Brain microvascular endothelial cell (primary cell): ENCODE data around the gene TTLL3.
"Not testable (repeated sequence)": the region's sequence is repeated elsewhere in the genome, so short reads cannot be mapped to it uniquely, and the experiment has no call there.

Experiments
- DNase-seq: peaks from one replicate; pipeline ENCODE4 v3.0.0-alpha.2; 2020
- H3K27ac ChIP-seq: fragments of 250-450 bp; sonication (Bioruptor Pico); 2 replicates; pipeline ENCODE4 v1.5.1; 2020; ENCODE audit warnings: mild to moderate bottlenecking, moderate library complexity
- H3K27me3 ChIP-seq: fragments of 250-450 bp; sonication (Bioruptor Pico); replicated peaks from 2 replicates; pipeline ENCODE4 v1.5.1; 2020; ENCODE audit warnings: mild to moderate bottlenecking
- H3K36me3 ChIP-seq: fragments of 250-450 bp; sonication (Bioruptor Pico); replicated peaks from 2 replicates; pipeline ENCODE4 v1.5.1; 2020; ENCODE audit warnings: mild to moderate bottlenecking
- H3K4me3 ChIP-seq: 2 replicates; pipeline ENCODE4 v1.5.1; 2011; ENCODE audit warnings: low read depth, mild to moderate bottlenecking, control low read depth, low read length, moderate library complexity
- CTCF ChIP-seq: IDR thresholded peaks from 2 replicates; pipeline ENCODE4 v1.5.1; 2011; ENCODE audit warnings: low read depth, mild to moderate bottlenecking, moderate library complexity, low read length, control low read depth, inconsistent platforms; ENCODE audit errors: missing control alignments
- in situ Hi-C: cut with HindIII; loops from 2 replicates; pipeline ENCODE4 v1.10.0; 2017; ENCODE audit warnings: low sequenced_read_pairs, low pct_ligation_motif_present

The TTLL3 gene

GRCh38 chr3:9841015-9841414 lies 31.0 kb downstream of the TTLL3 start:
- H3K36me3 ChIP-seq: peaks cover 17% of the 10 kb centered on the region
- DNase-seq: no peak
- H3K27me3 ChIP-seq: no peaks in the 10 kb centered on the region
- in situ Hi-C loops: no loop called here
- H3K27ac ChIP-seq: no peak overlapping the region
- no peak for TF ChIP-seq CTCF
- H3K4me3 ChIP-seq: no peak overlapping the region

DNA sequence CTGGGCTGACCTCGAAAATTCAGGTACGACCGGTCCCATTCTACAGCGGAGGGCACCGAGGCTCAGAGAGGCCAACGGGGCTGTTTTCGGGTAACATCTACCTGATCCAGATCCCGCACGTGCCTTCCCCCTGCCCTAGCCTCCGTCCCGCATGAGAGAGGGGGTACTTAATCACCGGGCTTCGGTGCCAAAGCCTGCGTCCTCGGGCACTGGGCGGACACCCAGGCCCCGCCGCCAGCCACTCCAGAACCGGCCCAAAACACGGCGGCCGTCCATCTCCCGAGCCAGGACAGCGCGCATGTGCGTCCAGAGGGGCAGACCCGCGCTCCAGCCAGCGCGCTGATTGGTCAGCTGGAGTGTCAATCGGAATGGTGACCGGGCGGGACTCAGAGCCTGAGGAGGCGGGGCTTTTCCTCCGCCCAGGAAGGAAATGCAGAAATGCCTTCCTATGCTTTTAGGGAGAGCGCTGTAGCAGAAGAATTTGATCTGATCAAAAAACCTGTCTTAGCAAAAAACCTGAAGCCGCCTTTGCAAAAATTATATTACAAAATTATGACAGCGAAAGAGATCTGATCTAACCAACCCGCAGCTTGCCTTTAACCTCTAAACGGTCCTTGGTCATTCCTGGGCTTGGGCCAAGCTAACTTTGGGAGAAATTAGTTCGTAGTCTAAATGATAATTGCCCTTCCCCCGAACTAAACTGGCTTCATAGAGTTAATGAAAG lies 33.8 kb downstream of the TTLL3 start, which contains the start of gene RPUSD3:
Gene RPUSD3, minus strand, starts transcription at position 294 of the 724 bp plus-strand sequence. Its CDS starts 18 bp downstream, at position 276.
- Histone ChIP-seq H3K27me3 (no peaks in the 10 kb centered on the region), H3K36me3 (peaks cover 11% of the 10 kb centered on the region), H3K27ac (no peak within 1 kb of the TSS), H3K4me3 (peak within 1 kb of the TSS; percentile 94)
- DNase-seq: peak; percentile 93
- in situ Hi-C loops: no loop called here
- TF ChIP-seq CTCF: no peak

- Histone ChIP-seq H3K36me3 (peaks cover 5% of the 10 kb centered on the region), H3K27me3 (no peaks in the 10 kb centered on the region), H3K27ac (no peak overlapping the region), H3K4me3 (no peak overlapping the region)
- in situ Hi-C loops: no loop called here
- no peak for TF ChIP-seq CTCF
- no peak for DNase-seq
Measured at GRCh38 chr3:9846231-9846630, 36.2 kb downstream of the TTLL3 start.

- H3K27me3 ChIP-seq: no peaks in the 10 kb centered on the region
- TF ChIP-seq CTCF: no peak
- no peak for DNase-seq
- in situ Hi-C loops: no loop called here
- H3K36me3 ChIP-seq: no peaks in the 10 kb centered on the region
- no peak overlapping the region for H3K4me3 ChIP-seq
- H3K27ac ChIP-seq: no peak overlapping the region
Measured at GRCh38 chr3:9846931-9847488, 36.9 kb downstream of the TTLL3 start.

- H3K27me3 ChIP-seq, H3K4me3 ChIP-seq, in situ Hi-C loops, DNase-seq, H3K27ac ChIP-seq, H3K36me3 ChIP-seq: not testable (repeated sequence)
Measured at GRCh38 chr3:9847870-9848269, 37.8 kb downstream of the TTLL3 start.

GRCh38 chr3:9848860-9849259 lies 38.8 kb downstream of the TTLL3 start:
- H3K27me3 ChIP-seq, in situ Hi-C loops, H3K36me3 ChIP-seq, H3K4me3 ChIP-seq, DNase-seq, H3K27ac ChIP-seq: not testable (repeated sequence)
- peak; percentile 44 for TF ChIP-seq CTCF

GRCh38 chr3:9851383-9851782 lies 41.3 kb downstream of the TTLL3 start:
- H3K36me3 ChIP-seq, DNase-seq, in situ Hi-C loops, H3K27me3 ChIP-seq, H3K4me3 ChIP-seq, H3K27ac ChIP-seq: not testable (repeated sequence)

DNA sequence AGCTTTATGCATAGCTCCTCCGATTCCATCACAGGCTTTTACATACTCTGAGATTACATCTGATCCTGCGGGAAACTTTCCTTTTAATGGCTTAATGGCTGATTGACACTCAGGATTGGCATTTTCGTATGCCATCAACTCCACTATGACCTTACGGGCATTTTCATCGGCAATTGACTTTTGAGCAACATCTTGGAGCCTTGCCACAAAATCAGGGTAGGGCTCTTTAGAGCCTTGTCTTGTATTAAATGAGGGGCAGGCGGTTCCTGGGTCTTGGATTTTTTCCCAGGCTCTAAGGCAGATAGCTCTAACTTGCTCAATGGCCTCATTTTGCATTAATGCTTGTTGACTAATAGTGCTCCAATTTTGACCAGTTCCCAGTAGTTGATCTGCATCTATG lies 41.9 kb downstream of the TTLL3 start:
- H3K27ac ChIP-seq, in situ Hi-C loops, H3K27me3 ChIP-seq, H3K4me3 ChIP-seq, DNase-seq, H3K36me3 ChIP-seq: not testable (repeated sequence)
